Fibroblast of pulmonary artery (primary cell): ENCODE results near the gene AMH.

ENCODE experiments used
- DNase-seq: peaks from one replicate; pipeline ENCODE4 v3.0.0-alpha.2; 2010; ENCODE audit warnings: low read depth
- H3K4me3 ChIP-seq: replicated peaks from 2 replicates; pipeline ENCODE4 v1.5.1; 2011; ENCODE audit warnings: low read depth, mild to moderate bottlenecking, control low read depth, low read length, moderate library complexity
- TF ChIP-seq, protein P1 (sequence below): IDR thresholded peaks from 2 replicates; pipeline ENCODE4 v1.5.1; 2011; ENCODE audit warnings: mild to moderate bottlenecking, control low read depth, low read length, inconsistent platforms; ENCODE audit errors: missing control alignments

AMH gene

GRCh38 chr19:2240881-2241760, 8.0 kb upstream of the AMH start:
- H3K4me3 ChIP-seq, result peak overlapping the region; percentile 57
- TF ChIP-seq, protein P1, sequence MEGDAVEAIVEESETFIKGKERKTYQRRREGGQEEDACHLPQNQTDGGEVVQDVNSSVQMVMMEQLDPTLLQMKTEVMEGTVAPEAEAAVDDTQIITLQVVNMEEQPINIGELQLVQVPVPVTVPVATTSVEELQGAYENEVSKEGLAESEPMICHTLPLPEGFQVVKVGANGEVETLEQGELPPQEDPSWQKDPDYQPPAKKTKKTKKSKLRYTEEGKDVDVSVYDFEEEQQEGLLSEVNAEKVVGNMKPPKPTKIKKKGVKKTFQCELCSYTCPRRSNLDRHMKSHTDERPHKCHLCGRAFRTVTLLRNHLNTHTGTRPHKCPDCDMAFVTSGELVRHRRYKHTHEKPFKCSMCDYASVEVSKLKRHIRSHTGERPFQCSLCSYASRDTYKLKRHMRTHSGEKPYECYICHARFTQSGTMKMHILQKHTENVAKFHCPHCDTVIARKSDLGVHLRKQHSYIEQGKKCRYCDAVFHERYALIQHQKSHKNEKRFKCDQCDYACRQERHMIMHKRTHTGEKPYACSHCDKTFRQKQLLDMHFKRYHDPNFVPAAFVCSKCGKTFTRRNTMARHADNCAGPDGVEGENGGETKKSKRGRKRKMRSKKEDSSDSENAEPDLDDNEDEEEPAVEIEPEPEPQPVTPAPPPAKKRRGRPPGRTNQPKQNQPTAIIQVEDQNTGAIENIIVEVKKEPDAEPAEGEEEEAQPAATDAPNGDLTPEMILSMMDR, result no peak
- no peak for DNase-seq

GRCh38 chr19:2242092-2242537, 7.0 kb upstream of the AMH start:
- TF ChIP-seq, protein P1, result no peak
- DNase-seq, result no peak
- H3K4me3 ChIP-seq, result no peak overlapping the region

DNA sequence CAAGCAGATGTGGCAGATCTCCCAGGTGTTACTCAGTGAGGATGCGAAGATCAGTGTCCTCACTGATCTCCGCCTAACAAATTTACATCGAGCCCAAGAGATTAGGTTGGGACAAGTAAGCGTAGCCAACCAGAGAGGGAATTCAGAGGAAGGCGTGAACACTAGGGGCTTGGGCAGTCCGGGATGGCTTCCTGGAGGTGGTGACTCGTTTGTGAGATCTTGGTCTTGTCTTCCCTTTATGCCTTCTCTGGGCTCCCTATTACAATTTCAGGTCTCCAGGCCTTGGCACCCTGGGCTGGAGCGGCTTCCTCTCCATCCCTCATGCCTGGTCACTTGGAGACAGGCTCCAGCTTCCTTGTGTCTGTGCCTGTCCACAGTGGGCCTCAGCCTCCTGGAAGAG, 6.3 kb upstream of the AMH start:
- H3K4me3 ChIP-seq, result no peak overlapping the region
- TF ChIP-seq, protein P1, result no peak
- DNase-seq, result no peak

DNA sequence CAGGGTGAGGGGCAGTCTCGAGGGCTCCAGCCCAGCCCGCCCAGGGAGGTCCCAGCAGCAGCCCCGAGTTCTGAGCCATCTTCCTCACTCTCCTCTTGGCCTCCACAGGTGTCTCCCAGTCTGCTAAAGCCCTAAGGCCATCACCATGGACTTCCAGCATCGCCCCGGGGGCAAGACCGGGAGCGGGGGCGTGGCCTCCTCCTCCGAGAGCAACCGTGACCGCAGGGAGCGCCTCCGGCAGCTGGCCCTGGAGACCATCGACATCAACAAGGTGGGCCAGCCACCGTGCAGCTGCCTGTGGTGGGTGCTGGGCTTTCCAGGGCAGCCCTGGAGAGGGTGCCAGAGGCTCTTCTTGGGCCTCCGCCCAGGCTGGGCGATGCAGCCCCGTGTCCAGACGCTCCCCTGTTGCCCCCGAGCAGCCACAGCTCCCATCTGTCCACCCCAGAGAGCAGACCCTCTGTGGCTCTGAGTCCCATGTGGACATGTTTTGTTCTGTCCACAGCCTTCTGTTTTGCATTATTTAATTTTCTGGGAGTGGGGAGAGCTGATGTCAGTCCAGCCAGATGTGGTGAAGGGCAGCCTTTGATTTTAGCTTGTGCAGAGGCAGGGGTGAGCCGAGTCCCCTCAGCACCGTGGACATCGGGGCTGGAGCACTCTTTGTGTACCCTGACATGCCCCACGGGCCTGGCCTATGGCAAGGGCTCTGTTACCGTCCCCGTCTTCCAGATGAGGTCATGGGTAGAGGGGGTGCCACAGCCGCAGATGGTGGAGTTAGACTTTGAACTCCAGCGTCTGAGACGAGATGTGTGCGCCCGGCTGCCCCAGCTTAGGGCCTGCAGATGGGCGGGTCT, 5.6 kb upstream of the AMH start:
- H3K4me3 ChIP-seq, result no peak overlapping the region
- no peak for DNase-seq
- TF ChIP-seq, protein P1, result no peak

DNA sequence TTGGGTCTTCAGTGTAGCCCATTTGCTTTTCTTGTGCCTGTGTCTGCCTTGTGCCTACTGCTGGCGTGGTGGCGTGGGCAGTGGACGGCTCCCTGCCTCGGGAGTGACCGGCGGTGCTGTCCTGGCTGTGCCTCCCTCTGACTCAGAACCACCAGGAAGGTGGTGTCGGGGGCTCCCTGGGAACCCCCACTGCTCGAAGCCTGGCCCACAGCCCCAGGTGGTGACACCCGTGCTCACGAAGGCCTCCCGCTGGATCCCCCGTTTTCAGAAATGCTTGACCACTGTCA, 5.1 kb upstream of the AMH start:
- no peak for DNase-seq
- TF ChIP-seq, protein P1, result no peak
- H3K4me3 ChIP-seq, result no peak overlapping the region

- H3K4me3 ChIP-seq, result no peak overlapping the region
- no peak for DNase-seq
- TF ChIP-seq, protein P1, result no peak
These were observed 4.6 kb upstream of the AMH start for GRCh38 chr19:2244486-2244885.

DNA sequence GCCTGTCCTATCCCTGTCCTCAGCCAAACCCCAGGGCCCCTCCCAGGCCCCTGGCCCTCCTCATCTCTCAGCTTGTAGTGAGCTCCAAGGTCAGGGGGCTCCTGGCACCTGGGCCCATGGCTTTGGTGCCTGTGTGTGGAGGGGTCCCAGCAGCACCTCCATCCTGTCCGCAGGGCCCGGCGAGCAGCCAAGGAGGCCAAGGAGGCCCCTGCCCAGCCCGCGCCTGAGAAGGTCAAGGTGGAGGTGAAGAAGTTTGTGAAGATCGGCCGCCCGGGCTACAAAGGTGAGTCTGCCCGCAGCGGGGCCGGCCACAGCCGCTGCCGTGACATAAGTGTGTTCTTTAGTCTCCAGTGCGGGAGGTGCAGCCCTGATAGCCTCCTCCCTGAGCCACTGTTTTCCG, 3.9 kb upstream of the AMH start:
- TF ChIP-seq, protein P1, result no peak
- H3K4me3 ChIP-seq, result no peak overlapping the region
- DNase-seq, result no peak
